IPS-11a (cell line): ENCODE data around the gene TSHR.
"Not testable (repeated sequence)": the region's sequence is repeated elsewhere in the genome, so short reads cannot be mapped to it uniquely, and the experiment has no call there.

Experiments used
- H3K4me3 ChIP-seq: one replicate; pipeline ENCODE4 v1.5.1; 2013; ENCODE audit warnings: low read depth, low read length, control low read depth

Gene TSHR

DNA sequence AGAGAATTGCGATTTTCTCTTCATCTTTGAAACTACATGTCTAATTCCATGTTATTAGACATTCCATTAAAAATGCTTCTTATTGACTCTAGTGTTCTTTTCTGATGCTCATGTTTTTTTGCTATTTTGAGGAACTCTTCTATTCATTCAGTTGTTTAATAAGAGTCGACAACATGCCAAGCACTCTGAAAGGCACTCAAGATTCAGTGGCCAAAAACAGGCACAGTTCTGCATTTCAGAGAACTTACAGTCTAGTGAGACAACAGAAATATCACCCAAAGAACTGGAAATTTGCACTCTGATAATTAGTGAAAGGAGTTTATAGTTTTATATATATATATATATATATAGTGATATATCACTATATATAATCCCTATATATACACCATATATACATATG, 111.7 kb downstream of the TSHR start:
- no peak overlapping the region for H3K4me3 ChIP-seq

DNA sequence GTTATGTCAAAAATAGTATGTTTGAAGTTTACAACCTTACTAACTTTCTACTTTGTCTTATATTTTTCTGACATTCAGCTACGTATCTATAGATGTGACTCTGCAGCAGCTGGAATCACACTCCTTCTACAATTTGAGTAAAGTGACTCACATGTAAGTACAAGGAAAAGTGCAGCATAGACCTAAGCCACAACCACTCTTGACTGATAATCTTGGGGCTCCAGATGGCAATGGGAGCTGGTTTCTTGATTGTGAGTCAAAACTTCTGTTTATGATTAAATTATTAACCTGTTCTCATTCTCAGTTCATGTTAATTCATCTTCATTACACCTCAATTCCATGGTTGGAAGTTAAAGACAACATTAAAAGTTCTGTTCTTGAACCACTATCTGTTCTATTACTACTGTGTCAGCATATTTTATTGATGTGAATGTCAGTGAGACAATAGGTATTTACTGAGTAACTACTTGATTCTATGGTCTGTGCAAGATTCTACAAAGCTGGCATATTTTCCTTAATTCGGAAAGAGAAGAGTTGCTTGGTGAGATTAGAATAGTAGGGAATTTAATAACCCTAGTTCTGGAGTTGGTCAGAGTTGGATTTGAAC, 112.9 kb downstream of the TSHR start:
- H3K4me3 ChIP-seq = no peak overlapping the region

DNA sequence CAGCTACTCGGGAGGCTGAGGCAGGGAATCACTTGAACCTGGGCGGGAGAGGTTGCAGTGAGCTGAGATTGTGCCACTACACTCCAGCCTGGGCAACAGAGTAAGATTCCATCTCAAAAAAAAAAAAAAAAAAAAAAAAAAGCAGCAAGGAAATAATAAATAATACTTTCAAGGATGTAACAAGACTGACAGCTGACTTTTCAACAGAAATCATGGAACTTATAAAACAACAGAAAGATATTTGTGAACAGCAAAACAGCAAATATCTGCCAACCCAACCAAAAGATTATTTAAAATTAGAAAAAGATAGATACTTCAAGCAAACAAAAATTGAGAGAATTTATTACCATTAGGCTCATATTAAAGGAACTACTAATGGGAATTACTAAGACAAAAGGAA, 115.1 kb downstream of the TSHR start:
- H3K4me3 ChIP-seq = no peak overlapping the region

DNA sequence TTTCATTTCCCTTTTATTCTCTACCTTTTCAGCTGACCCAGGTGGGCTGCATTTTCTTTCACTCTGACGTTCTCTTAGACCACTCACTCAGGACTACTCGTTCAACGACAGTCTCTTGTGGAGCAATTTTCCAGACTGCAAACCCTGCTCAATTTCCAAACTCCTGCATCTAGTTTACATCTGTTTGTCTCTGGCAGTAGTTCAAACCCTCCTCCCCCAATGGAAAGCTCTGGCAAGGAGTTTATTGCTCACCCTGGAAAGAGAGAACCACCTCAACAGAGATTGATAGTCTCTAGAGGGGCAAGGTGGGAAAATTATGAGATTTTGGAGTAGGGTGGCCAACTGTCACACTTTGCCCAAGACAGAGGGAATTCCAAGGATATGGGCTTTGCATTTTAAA, 130.2 kb downstream of the TSHR start:
- no peak overlapping the region for H3K4me3 ChIP-seq

DNA sequence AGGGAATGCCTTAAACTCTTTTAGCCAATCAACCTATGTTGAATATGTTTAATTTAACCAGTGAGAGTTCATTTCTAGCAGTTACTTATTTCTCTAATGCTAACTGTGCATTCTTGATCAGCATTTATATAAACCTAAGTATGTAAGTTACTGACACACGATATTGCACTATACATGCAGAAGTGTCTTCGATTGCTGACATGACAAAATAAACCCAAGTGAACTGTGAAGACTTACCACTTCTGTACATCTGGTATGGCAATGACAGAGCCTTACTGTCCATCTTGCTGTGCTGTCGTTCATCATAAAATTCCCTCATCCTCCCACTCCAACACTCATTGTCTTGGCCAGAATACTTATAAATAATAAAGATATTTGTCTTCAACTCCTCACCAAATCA, 131.8 kb downstream of the TSHR start:
- no peak overlapping the region for H3K4me3 ChIP-seq

DNA sequence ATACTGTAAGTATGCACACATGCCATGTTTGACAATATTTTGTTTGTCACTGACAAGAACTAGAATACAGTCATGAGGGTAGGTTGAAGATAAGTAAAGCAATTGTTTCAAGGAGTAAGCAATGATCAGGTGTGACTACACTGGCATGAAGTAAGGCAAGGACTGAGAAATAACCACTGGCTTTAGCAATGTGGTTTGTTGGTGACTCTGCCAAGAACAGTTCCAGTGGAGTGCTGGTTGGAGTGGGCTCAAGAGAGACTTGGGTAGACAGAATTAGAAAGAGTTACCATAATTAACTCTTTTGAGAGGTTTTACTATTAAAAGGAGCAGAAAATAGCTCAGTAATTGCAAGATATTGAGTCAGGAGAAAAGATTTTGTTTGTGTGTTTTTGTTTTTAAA, 135.7 kb downstream of the TSHR start:
- H3K4me3 ChIP-seq = no peak overlapping the region

DNA sequence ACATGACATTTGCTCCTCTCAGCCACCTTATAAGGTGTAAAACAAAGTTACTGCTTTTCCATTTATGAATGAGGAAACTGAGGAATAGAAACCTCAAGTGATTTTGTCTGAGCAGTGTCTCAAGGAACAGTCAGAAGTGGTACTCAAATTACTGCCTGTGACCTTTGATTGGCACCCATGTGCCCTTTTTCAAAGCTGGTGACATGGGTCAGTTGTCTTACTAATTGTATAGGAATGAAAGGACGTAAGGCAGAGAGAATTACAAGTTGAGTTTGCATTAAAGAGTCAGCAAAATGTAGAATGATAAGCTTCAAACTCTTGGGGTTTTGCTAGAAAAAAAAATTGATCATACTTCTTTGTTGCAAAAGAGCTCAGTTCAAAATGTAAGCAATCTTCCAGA, 136.2 kb downstream of the TSHR start:
- H3K4me3 ChIP-seq = no peak overlapping the region

DNA sequence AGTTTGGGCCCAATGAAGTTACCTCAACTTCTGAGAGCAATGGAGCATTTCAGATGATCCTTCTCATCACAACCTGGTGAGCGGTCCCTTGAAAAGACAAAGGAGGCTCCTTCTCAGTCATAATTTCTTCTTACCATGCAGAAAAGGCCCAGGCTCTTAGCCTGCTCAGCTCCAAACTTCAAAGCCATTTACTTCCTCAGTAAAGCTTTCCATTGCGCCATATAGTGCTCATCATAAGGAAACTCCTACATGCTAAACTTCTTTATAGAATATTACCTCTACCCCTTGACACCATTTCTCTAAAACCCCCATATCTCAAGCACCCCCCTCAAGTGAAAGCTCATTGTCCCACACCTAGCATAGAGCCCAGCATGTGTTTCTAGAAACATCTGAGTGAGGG, 138.2 kb downstream of the TSHR start:
- H3K4me3 ChIP-seq = no peak overlapping the region

DNA sequence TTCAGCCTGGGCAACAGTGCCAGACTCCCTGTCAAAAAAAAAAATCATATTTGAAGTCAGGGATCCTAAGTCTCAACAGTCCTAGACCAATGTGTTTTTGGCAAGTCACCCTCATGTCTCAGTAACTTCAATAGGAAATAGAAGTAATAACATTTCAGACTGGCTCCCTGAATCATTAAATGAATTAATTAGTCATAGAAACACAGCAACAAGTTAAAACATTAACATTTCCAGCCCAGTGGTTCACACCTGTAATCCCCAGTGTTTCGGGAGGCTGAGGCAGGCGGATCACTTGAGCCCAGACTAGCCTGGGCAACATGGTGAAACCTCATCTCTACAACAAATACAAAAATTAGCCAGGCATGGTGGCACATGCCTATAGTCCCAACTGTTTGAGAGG, 140.1 kb downstream of the TSHR start:
- H3K4me3 ChIP-seq = no peak overlapping the region

DNA sequence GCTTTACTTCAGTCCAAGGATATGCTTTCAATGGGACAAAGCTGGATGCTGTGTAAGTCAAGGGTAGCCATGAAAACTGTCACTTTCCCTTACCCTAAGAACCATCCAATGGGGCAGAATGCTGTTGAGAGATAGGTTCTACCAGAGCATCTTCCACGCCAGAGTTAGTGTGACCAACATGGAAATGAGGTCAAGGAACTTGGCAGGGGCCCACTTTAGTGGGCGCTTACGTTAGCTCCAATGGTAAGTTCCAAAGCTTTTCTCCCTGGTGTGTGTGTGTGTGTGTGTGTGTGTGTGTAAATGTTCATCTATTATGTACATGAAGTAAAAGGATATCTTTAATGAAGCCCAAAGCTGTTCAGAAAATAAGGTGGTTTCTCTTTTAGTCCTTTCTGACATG, 141.2 kb downstream of the TSHR start:
- no peak overlapping the region for H3K4me3 ChIP-seq

DNA sequence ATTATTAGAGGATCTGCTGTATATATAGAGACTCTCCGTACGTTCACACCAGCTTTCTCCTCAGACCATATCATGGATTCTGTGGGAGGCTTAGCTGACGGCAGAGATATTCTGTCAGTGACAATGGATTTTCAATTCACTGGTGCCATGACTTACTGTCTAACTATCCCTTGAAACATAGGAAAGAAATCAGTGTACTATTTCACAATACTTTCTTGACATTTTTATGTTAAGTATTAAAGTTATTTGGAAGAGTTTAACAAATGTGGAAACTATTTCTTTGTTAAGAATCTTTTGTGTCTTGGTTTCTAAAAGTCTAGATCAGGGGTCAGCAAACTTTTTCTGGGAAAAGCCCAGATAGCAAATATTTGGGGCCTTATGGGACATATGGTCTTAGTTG, 146.8 kb downstream of the TSHR start:
- no peak overlapping the region for H3K4me3 ChIP-seq

DNA sequence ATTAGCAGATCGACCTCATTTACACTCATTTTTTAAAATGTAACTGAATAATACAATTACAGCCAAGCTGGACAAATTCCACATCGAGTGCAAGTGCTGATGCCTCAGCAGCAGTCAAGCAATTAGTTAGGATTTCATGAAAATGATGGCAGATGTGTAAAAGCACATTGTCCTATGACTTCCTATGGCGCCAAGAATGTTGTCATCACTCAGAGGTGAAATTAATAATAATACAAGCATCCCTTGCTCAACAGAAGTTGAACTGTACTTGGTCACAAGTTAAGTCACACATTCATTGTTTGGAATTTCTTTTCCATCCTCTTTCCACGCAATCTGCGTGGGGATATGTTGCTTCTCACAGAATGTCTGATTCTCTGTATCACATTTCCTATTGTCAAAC, 148.0 kb downstream of the TSHR start:
- no peak overlapping the region for H3K4me3 ChIP-seq

DNA sequence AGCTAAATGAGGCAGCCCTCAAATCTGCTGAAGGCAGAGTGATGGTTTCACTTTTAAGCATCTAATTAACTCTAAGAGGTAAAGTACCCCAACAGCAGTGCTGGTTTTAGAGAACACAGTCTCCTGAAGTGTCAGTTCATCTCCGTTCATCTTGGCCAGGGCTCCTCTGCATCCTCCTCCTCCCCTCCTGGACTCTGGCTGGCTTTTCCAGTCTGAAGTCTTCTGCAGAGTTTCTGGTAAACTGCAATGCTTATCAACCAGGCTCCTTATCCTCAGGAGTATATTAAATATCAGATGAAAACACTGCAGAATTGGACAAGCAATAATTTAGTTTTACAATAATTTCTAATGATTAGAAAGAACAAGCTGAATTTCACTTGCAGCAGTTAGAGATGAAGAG, 150.0 kb downstream of the TSHR start:
- H3K4me3 ChIP-seq = no peak overlapping the region

DNA sequence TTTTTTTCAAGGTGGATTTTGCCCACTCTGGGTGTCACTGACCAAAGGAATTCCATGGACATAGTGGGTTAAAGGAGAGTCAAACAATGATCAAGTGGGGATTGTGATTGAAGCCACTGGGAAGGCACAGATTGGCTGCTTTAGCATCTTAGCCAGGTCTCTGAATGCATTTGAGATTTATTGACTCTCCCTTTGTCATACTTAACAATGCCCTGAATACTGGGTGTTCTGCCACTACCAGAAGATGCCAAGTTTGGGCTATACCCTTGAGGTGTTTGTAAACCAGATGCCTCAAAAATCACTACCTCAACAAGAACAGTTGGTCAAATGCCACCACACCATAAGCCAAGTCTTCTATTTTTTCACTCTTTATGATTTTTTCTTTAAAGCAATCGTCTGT, 150.5 kb downstream of the TSHR start:
- no peak overlapping the region for H3K4me3 ChIP-seq

DNA sequence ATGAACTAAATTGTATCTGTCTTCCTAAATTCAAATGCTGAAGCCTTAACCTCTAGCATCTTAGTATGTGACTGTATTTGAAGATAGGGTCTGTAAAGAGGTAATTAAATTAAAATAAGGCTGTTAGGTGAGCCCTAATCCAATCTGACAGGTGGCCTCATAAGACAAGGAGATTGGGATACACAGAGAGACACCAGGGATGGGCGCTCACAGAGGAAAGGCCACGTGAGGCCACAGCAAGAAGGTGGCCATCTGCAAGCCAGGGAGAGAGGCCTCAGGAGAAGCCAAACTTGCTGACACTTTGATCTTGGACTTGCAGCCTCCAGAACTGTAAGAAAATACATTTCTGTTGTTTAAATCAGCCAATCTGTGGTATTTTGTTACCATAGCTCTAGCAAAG, 154.8 kb downstream of the TSHR start:
- H3K4me3 ChIP-seq = no peak overlapping the region

DNA sequence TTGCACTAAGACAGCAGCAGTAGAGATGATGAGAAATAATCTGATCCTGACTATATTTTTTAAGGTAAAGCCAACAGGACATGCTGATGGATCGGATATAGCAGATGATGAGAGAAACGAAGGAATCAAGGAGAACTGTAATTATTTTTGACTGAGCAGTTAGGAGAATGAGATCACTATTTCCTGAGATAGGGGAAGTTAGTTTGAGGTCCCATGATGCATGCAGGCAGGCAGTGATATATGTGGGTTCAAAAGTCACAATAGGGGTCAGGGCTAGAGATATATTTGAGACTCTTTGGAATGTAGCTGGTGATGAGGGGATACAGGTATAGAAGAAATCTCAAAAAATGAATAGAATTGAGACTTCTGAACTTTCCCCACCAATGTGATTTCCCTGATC, 157.8 kb downstream of the TSHR start:
- no peak overlapping the region for H3K4me3 ChIP-seq

DNA sequence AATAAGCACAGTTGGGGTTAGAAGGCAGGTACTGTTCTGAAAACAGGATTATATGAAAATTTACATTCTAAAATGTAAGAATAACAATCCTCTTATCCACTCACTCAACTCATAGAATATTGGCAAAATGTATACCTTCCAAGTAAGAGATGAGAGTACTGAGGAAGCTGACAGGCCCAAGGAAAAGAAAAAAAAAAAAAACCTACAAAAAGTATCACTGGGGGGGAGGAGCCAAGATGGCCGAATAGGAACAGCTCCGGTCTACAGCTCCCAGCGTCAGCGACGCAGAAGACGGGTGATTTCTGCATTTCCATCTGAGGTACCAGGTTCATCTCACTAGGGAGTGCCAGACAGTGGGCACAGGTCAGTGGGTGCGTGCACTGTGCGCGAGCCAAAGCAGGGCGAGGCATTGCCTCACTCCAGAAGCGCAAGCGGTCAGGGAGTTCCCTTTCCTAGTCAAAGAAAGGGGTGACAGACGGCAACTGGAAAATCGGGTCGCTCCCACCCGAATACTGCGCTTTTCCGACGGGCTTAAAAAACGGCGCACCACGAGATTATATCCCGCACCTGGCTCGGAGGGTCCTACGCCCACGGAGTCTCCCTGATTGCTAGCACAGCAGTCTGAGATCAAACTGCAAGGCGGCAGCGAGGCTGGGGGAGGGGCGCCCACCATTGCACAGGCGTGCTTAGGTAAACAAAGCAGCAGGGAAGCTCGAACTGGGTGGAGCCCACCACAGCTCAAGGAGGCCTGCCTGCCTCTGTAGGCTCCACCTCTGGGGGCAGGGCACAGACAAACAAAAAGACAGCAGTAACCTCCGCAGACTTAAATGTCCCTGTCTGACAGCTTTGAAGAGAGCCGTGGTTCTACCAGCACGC, 158.8 kb downstream of the TSHR start:
- not testable (repeated sequence) for H3K4me3 ChIP-seq

DNA sequence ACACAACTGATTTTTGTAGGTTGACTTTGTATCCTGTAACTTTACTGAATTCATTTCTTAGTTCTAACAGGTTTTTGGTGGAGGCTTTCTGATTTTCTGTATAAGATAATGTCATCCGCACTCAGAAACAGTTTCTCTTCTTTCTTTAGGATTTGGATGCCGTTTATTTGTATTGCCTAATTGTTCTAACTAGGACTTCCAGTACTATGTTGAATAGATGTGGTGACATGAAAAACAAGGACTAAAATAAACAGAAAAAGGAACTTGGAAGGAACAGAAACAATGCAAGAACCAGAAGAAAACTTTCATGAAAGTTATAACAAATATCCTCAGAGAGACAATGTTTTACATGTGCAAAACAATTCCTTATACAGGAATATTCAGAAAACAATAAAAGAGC, 165.1 kb downstream of the TSHR start:
- no peak overlapping the region for H3K4me3 ChIP-seq

DNA sequence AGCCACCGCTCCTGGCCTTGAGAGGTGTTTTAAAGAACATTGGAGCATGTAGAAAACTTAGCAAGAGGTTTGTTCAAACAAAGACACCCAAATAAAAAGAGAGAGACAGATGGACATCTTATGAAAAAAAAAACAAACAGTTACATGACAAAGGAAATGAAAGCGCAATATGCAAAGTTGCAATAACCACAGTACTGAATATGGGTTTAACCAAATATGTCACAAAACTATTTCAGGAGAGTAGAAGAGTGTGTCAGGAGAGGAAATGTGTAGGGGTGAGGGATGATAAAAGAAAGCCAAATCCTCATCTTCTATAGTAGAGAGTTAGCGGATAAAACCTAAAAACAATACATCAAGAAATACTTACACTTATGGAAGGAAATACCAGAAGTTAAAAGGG, 166.9 kb downstream of the TSHR start:
- H3K4me3 ChIP-seq = no peak overlapping the region

DNA sequence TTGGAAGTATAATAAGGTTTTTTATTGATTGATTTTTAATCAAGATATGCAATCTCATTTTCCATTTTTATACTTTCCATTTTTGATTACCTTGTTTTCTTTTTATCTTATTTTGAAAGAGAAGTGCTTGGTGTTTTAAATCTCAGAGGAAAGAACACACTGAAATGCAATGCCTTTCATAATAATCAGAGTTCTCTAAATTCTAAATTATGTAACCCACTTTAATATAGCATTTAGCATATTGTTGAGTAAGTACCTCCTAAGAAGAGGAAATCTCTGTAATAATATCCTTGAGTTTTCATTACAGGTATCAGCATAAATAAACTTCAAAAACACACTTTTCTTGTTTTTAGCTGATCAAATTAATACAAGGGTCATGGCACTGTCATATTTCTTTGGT, 168.4 kb downstream of the TSHR start:
- H3K4me3 ChIP-seq = no peak overlapping the region

DNA sequence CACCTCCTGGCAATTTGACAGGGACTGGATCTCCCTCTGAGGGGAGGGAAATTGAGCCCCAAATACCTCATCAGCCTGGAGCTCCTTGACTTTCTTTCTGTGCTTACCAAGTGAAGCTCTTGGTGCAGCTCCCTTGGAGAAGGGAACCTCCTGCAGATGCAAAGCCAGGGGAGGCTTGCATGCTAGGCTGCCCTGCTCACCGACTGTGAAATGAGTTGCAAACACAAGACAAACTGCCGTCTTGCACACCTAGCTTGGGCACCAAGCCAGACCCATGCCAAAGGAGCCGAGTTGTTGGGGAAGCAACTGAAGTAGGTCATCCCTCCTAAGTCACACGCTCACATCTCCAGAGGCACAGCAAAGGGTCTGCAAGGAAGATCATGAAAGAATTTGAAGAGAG, 170.1 kb downstream of the TSHR start:
- H3K4me3 ChIP-seq = no peak overlapping the region

DNA sequence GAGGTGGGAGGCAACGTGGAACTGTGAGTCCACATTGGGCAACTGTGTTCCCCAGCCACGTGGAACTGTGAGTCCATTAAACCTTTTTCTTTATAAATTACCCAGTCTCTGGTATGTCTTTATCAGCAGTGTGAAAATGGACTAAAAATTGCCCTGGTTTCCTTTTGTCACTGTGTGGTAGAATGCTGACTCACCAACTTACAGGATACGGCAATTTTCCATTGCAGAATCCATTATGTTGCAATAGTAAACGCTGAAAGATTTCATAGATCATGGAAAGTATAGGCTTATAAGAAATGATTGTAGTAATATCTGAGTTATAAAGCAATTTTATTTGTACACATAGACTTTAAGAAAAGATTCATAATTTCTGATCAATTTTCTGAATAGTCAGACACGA, 172.4 kb downstream of the TSHR start:
- H3K4me3 ChIP-seq = no peak overlapping the region

DNA sequence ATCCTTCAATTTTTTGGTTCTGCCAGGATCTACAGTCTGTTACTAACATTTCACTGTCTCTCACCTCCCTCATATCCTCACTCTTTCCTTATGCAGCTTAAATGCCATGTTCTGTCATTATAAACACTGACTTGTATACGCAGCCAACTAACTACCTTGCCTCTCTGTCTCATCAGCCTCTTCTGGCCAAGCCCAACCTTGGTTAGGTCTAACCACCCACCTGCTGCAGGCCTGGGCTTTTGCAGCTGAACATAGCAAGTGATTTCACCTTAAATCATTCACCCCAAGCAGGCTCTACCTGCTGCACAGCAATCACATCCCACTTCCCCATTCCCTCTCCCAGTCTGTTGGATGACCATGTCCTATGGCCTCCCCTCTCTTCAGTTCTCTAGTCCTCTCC, 173.8 kb downstream of the TSHR start:
- H3K4me3 ChIP-seq = no peak overlapping the region
